ENCODE measurements around the gene PAPPA.

The PAPPA gene

DNA sequence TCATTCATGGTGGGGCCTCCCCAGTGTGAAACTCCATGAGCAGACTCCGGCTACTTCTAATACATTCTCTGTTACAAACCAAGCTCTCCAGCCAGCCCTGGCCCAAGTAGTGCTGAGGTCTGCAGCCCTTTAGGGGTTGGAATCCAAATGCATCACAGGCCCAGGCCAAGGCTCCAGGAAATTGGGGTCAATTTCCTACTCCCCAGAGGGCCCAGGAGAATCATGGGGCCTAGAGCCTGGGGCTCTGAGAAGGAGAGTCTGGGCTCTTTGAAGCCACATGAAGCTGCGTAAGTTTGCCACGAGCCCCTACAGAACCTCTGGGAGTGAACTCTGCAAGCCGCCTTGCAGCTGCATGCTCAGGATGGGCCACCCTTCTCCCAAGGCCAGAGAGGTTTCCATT, 206.4 kb downstream of the PAPPA start:
- TF ChIP-seq, protein P1, sequence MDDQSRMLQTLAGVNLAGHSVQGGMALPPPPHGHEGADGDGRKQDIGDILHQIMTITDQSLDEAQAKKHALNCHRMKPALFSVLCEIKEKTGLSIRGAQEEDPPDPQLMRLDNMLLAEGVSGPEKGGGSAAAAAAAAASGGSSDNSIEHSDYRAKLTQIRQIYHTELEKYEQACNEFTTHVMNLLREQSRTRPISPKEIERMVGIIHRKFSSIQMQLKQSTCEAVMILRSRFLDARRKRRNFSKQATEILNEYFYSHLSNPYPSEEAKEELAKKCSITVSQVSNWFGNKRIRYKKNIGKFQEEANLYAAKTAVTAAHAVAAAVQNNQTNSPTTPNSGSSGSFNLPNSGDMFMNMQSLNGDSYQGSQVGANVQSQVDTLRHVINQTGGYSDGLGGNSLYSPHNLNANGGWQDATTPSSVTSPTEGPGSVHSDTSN (CRISPR knock-in tag; IDR thresholded peaks at IDR 0.05): no peak
- TF ChIP-seq OSR2 (tag by site-specific recombination; IDR thresholded peaks at IDR 0.05) (no peak), ZNF155 (tag by site-specific recombination; IDR thresholded peaks at IDR 0.05) (no peak), TRIM28 (IDR thresholded peaks at IDR 0.05; ENCODE audit: borderline replicate concordance, low read length) (no peak), ZIC2 (tag by site-specific recombination; IDR thresholded peaks at IDR 0.05) (no peak), ZNF169 (tag by site-specific recombination; IDR thresholded peaks at IDR 0.05) (no peak), FEZF1 (tag by site-specific recombination; IDR thresholded peaks at IDR 0.05) (no peak), ZNF138 (tag by site-specific recombination; IDR thresholded peaks at IDR 0.05; ENCODE audit: borderline replicate concordance) (no peak)
- TF ChIP-seq, protein P2, sequence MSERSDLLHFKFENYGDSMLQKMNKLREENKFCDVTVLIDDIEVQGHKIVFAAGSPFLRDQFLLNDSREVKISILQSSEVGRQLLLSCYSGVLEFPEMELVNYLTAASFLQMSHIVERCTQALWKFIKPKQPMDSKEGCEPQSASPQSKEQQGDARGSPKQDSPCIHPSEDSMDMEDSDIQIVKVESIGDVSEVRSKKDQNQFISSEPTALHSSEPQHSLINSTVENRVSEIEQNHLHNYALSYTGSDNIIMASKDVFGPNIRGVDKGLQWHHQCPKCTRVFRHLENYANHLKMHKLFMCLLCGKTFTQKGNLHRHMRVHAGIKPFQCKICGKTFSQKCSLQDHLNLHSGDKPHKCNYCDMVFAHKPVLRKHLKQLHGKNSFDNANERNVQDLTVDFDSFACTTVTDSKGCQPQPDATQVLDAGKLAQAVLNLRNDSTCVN (tag by site-specific recombination; optimal IDR thresholded peaks at IDR 0.05): no peak
- TF ChIP-seq, protein P3, sequence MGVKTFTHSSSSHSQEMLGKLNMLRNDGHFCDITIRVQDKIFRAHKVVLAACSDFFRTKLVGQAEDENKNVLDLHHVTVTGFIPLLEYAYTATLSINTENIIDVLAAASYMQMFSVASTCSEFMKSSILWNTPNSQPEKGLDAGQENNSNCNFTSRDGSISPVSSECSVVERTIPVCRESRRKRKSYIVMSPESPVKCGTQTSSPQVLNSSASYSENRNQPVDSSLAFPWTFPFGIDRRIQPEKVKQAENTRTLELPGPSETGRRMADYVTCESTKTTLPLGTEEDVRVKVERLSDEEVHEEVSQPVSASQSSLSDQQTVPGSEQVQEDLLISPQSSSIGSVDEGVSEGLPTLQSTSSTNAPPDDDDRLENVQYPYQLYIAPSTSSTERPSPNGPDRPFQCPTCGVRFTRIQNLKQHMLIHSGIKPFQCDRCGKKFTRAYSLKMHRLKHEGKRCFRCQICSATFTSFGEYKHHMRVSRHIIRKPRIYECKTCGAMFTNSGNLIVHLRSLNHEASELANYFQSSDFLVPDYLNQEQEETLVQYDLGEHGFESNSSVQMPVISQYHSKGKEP (tag by site-specific recombination; IDR thresholded peaks at IDR 0.05): no peak
- TF ChIP-seq, protein P4, sequence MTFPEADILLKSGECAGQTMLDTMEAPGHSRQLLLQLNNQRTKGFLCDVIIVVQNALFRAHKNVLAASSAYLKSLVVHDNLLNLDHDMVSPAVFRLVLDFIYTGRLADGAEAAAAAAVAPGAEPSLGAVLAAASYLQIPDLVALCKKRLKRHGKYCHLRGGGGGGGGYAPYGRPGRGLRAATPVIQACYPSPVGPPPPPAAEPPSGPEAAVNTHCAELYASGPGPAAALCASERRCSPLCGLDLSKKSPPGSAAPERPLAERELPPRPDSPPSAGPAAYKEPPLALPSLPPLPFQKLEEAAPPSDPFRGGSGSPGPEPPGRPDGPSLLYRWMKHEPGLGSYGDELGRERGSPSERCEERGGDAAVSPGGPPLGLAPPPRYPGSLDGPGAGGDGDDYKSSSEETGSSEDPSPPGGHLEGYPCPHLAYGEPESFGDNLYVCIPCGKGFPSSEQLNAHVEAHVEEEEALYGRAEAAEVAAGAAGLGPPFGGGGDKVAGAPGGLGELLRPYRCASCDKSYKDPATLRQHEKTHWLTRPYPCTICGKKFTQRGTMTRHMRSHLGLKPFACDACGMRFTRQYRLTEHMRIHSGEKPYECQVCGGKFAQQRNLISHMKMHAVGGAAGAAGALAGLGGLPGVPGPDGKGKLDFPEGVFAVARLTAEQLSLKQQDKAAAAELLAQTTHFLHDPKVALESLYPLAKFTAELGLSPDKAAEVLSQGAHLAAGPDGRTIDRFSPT (tag by site-specific recombination; IDR thresholded peaks at IDR 0.05): no peak
- TF ChIP-seq, protein P5, sequence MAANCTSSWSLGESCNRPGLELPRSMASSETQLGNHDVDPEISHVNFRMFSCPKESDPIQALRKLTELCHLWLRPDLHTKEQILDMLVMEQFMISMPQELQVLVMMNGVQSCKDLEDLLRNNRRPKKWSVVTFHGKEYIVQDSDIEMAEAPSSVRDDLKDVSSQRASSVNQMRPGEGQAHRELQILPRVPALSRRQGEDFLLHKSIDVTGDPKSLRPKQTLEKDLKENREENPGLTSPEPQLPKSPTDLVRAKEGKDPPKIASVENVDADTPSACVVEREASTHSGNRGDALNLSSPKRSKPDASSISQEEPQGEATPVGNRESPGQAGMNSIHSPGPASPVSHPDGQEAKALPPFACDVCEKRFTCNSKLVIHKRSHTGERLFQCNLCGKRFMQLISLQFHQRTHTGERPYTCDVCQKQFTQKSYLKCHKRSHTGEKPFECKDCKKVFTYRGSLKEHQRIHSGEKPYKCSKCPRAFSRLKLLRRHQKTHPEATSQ (tag by site-specific recombination; IDR thresholded peaks at IDR 0.05): no peak
- TF ChIP-seq, protein P6, sequence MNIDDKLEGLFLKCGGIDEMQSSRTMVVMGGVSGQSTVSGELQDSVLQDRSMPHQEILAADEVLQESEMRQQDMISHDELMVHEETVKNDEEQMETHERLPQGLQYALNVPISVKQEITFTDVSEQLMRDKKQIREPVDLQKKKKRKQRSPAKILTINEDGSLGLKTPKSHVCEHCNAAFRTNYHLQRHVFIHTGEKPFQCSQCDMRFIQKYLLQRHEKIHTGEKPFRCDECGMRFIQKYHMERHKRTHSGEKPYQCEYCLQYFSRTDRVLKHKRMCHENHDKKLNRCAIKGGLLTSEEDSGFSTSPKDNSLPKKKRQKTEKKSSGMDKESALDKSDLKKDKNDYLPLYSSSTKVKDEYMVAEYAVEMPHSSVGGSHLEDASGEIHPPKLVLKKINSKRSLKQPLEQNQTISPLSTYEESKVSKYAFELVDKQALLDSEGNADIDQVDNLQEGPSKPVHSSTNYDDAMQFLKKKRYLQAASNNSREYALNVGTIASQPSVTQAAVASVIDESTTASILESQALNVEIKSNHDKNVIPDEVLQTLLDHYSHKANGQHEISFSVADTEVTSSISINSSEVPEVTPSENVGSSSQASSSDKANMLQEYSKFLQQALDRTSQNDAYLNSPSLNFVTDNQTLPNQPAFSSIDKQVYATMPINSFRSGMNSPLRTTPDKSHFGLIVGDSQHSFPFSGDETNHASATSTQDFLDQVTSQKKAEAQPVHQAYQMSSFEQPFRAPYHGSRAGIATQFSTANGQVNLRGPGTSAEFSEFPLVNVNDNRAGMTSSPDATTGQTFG (tag by site-specific recombination; IDR thresholded peaks at IDR 0.05; ENCODE audit: borderline replicate concordance): no peak
- Histone ChIP-seq H3K36me3 (ENCODE audit: control insufficient read depth in 2 of 2, insufficient read depth in 1 of 2, low read length in 2 of 2) (no peaks in the 10 kb centered on the region), H3K4me3 (ENCODE audit: low read depth, low read length) (no peak overlapping the region), H3K27ac (ENCODE audit: extremely low read depth, low read depth, low read length) (no peak overlapping the region), H3K9me3 (ENCODE audit: control insufficient read depth, insufficient read depth, low read depth, low read length) (no peaks in the 10 kb centered on the region), H3K4me1 (ENCODE audit: control insufficient read depth, insufficient read depth, low read length) (peaks cover 2% of the 10 kb centered on the region; the same call in 1 of the 2 replicates)
- ChIA-PET CTCF (no interaction called here), POLR2A (no interaction called here)

DNA sequence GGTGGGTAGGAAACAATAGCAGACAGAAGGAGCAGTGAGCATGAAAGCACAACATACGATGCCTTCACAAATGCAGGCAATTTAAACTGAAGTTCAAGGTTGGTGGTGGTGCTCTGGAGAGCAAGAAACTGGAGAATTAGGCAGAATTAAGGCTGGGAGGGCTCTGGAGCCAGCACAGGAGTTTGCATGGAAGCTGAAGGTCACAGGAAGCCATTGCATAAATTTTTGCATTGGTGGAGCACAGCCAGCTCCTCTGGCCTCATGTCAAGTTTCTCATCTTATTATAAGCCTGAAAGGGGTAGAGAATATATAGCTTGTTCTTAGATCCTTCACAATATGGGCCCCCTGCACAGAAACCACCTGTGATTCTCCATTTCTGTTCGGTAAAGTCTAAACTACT, 207.4 kb downstream of the PAPPA start:
- Histone ChIP-seq H3K4me1 (ENCODE audit: control insufficient read depth, insufficient read depth, low read length) (peaks cover 7% of the 10 kb centered on the region), H3K27ac (ENCODE audit: extremely low read depth, low read depth, low read length) (no peak overlapping the region), H3K4me3 (ENCODE audit: low read depth, low read length) (no peak overlapping the region), H3K36me3 (ENCODE audit: control insufficient read depth in 2 of 2, insufficient read depth in 1 of 2, low read length in 2 of 2) (no peaks in the 10 kb centered on the region), H3K9me3 (ENCODE audit: control insufficient read depth, insufficient read depth, low read depth, low read length) (no peaks in the 10 kb centered on the region)
- ChIA-PET POLR2A (no interaction called here), CTCF (interaction anchor here (0.8 kb wide), 1 partner anchor 300 kb away, joined by 3 read pairs; no protein-coding TSS in a partner anchor)
- no peak for TF ChIP-seq GFI1B (tag by site-specific recombination; IDR thresholded peaks at IDR 0.05)
- TF ChIP-seq ZNF433 (tag by site-specific recombination; IDR thresholded peaks at IDR 0.05; ENCODE audit: low read depth): no peak
- no peak for TF ChIP-seq ZBTB48 (tag by site-specific recombination; IDR thresholded peaks at IDR 0.05)

Measured in HEK293 (cell line).